GM21825 (cell line): ENCODE data around the gene CNNM1.

Experiments
- ATAC-seq: cut with Tn5 transposase; IDR thresholded peaks from one replicate; pipeline ENCODE4 v1.9.1; 2021; ENCODE audit warnings: mild to moderate bottlenecking, moderate library complexity; ENCODE audit not compliant: unreplicated experiment

CNNM1 gene

GRCh38 chr10:99442394-99442793, 113.2 kb downstream of the CNNM1 start:
- ATAC-seq = no peak

DNA sequence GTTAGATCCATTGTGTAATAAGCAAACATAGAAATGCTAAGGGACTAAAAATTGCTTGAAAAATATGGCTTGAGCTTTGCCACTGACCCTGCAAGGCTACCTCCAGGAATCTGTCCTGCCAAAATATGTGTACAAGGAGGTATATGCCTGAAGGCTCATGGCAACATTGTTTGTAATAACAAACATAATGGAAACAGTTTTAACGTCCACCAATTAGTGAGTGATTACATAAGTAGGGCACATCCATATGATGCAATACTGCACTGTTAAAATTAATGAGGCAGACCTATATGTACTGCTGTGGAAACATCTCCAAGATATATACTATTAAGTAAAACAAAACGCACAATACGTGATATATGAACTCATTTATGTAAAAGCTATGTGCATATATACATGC, 114.3 kb downstream of the CNNM1 start:
- no peak for ATAC-seq
